HepG2 (cell line): ENCODE results near the gene MAGEB6.

Source experiments
- HDAC1 ChIP-seq: sonication (generic); formaldehyde crosslinking; IDR thresholded peaks from 2 replicates; pipeline ENCODE4 v1.5.1; 2020; ENCODE audit warnings: mild to moderate bottlenecking, missing genetic modification reagents
- ZNF124 ChIP-seq: sonication (generic); formaldehyde crosslinking; IDR thresholded peaks from 2 replicates; pipeline ENCODE4 v1.4.0; 2020; ENCODE audit warnings: missing genetic modification reagents

DNA sequence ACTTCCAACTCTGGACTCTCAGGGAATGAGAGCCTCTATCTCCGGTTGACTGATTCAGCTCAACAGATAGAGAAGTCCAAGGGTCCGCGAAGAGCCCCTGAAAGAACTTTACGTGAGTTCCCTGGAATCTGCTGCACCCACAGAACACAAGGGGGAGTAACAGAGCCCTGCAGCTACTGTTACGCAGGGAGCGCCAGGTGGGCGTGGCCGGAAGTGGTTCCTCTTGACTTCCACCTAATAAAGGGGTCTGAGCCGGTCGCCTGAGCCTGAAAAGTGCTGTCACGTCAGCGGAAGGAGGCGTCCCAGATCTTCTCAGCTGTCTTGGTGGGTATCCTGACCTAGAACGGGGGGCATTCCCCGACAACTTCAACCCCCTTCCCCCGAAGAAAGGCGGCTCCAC lies at the start of gene MAGEB6:
- TF ChIP-seq HDAC1 (no peak), ZNF124 (CRISPR knock-in tag) (no peak)
